ENCODE results near the gene USP22.

USP22 gene

DNA sequence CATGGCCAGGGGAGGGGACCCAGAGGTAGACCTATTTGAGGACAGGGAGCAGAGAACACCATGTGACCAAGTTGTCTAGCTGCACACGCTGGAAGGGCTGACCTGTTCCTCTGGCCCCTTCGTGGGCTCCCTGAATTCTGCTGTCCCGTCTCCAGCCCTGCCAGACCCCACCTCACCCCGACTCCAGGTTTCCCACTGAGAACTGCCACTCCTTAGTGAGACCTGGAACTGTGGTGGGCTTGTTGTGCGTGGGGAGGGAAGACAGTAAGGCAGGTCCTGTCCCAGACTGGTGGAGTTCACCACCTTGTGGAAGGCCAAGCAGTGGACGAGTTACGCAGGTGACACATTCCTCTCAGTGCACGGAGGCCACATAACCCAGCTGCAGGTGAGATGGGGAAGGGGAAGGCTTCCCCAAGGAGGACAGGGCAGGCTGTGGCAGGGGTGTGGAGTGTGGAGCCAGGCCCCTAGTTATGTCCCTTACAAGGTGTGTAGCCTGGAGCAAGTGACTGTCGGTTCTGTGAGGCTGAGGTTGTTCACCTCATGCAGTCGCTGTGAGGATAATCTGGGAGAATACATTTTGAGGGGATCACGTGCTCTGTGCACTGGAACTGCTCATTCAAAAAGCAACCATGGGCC, 54.7 kb downstream of the USP22 start:
- DNase-seq (ENCODE audit: low read depth): no peak
- H3K4me3 ChIP-seq (ENCODE audit: low read depth, low read length): no peak overlapping the region
- TF ChIP-seq, protein P1, sequence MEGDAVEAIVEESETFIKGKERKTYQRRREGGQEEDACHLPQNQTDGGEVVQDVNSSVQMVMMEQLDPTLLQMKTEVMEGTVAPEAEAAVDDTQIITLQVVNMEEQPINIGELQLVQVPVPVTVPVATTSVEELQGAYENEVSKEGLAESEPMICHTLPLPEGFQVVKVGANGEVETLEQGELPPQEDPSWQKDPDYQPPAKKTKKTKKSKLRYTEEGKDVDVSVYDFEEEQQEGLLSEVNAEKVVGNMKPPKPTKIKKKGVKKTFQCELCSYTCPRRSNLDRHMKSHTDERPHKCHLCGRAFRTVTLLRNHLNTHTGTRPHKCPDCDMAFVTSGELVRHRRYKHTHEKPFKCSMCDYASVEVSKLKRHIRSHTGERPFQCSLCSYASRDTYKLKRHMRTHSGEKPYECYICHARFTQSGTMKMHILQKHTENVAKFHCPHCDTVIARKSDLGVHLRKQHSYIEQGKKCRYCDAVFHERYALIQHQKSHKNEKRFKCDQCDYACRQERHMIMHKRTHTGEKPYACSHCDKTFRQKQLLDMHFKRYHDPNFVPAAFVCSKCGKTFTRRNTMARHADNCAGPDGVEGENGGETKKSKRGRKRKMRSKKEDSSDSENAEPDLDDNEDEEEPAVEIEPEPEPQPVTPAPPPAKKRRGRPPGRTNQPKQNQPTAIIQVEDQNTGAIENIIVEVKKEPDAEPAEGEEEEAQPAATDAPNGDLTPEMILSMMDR (conservative IDR thresholded peaks at IDR 0.05; ENCODE audit: low read depth, low read length): no peak

DNA sequence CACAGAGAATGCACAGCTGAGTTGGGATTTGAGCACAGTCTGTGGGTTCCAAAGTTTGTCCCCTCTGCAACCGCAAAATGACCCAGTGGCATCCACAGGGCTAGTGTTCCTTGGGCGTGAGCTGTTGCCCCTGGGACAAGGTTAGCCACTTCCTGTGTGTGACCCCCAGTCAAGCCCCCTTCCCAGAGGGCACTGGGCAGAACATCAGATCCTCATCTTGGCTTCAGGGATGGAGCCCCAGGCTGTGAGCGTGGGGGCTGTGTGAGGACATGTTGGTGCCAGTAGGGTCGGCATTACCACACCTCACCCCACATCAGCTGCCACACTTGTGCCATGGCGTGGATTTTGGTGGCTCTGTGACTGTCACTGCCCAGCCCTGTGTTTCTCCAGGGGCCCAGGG, 55.3 kb downstream of the USP22 start:
- TF ChIP-seq, protein P1 (conservative IDR thresholded peaks at IDR 0.05; ENCODE audit: low read depth, low read length): no peak
- no peak overlapping the region for H3K4me3 ChIP-seq (ENCODE audit: low read depth, low read length)

DNA sequence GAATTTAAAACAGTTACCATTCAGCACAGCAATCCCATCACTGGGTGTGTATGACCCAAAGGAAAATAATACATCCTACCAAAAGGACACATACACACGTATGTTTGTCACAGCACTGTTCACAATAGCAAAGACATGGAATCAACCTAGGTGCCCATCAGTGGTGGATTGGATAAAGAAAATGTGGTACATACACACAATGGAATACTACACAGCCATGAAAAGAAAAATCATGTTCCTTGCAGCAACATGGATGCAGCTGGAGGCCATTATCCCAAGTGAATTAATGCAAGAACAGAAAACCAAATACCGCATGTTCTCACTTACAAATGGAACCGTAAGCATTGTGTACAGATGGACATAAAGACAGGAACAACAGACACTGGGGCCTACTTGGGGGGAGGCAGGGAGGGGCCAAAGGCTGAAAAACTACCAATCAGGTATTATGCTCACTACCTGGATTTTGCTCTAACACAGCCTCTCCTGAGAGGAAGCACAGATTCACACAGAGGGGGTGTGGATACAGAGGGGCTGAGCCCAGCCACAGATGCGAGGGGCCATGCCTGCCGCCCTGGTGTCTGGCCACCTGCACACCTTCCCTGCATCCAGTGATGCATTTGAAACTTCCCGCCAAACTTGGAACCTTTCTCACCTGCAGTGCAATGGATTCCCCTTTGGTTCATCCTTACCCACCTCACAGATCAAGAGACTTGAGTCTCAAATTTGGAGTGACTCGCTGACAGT, 55.9 kb downstream of the USP22 start:
- DNase-seq (ENCODE audit: low read depth): no peak
- TF ChIP-seq, protein P1 (conservative IDR thresholded peaks at IDR 0.05; ENCODE audit: low read depth, low read length): no peak
- H3K4me3 ChIP-seq (ENCODE audit: low read depth, low read length): no peak overlapping the region

More for the DNA sequence above, 55.3 kb downstream of the USP22 start:
- DNase-seq (ENCODE audit: low read depth): no peak

DNA sequence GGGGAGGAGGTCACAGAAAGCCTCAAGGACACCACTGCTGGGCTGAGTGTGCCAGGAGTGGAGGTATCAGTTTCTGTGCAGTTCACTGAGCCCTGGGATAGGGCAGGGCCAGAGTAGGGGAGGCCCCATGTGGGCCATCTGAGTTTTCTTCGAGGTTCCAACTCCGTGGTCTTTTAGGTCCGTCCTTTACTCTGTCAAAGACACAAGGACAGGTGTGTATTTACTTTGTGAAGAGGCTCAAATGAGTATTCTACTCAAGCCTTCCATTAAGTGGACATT, 59.5 kb downstream of the USP22 start:
- TF ChIP-seq, protein P1 (conservative IDR thresholded peaks at IDR 0.05; ENCODE audit: low read depth, low read length): no peak
- no peak overlapping the region for H3K4me3 ChIP-seq (ENCODE audit: low read depth, low read length)
- DNase-seq (ENCODE audit: low read depth): no peak

DNA sequence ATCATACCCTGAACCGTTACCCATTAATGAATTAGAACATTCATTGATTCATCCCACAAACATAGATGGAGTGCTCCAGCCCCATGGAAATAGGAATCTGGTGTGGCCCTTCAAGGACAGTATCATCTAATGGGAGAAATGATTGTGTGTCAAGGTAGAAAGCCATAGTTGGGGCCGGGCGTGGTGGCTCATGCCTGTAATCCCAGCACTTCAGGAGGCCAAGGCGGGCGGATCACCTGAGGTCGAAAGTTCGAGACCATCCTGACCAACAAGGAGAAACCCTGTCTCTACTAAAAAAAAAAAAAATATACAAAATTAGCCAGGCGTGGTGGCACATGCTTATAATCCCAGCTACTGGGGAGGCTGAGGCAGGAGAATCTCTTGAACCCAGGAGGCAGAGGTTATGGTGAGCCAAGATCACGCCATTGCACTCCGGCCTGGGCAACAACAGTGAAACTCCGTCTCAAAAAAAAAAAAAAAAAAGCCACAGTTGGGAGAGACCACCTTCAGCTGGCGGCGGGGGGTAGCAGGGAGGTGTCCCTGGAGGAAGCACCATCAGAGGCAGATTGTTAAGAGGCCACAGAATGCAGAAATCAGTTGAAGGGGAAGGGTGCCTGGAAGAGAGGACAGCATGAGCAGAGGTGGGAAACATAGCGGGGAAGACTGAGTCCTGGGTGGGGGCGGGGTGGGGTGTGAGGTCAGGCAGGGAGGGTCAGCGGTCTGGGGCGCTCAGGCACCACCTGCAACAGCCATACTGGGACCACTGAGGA, 60.0 kb downstream of the USP22 start:
- TF ChIP-seq, protein P1 (conservative IDR thresholded peaks at IDR 0.05; ENCODE audit: low read depth, low read length): no peak
- no peak for DNase-seq (ENCODE audit: low read depth)
- no peak overlapping the region for H3K4me3 ChIP-seq (ENCODE audit: low read depth, low read length)

DNA sequence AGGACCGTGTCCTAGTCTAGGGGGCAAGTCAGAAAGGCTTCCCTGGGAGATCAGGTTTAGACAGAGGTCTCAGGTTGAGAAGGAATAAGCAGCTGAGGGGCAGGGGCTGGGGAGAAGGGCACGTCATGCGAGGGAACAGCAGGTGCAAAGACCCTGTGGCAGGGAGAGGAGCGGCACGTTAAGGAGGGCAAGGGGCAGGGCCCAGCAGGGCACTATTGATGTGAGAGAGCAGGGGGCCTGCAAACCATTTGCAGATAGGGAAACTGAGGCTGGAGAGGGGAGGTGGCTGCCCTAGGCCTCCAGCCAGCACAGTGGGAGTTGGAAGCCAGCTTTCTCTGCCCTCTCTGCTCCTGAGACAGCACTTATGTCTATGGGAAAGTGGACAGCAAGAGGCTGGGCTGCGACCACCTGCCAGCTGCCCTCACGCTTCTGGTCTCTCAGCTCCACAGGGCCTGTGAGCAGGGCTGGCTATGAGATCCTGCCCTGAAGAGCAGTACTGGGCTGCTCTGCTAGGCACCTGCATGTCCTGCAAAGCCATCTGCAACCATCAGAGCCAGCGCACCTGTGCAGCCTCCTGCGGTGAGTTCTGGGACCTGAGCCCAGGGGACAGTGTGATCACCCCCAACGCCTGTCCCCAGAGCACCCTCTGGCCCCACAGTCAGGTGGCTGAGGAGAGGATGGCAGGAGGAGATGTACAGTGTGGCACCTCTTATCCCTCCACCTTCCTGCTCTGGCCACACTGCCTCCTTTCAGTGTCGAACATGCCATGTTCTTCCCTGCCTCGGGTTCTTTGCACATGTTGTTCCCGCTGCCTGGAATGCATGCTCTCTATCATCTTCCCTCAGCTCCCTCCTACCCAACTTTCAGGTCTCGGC, 61.5 kb downstream of the USP22 start:
- no peak for DNase-seq (ENCODE audit: low read depth)
- TF ChIP-seq, protein P1 (conservative IDR thresholded peaks at IDR 0.05; ENCODE audit: low read depth, low read length): no peak
- H3K4me3 ChIP-seq (ENCODE audit: low read depth, low read length): no peak overlapping the region
